B cell (primary cell): Measurements from ENCODE around the gene LARP4.

ENCODE experiments used
- CTCF ChIP-seq: fragments of 200-600 bp; IDR thresholded peaks from one replicate; pipeline ENCODE4 v1.8.0; 2022; ENCODE audit warnings: antibody characterized with exemption, mild to moderate bottlenecking
- EZH2 ChIP-seq: IDR thresholded peaks from 2 replicates; pipeline ENCODE4 v1.6.1; 2012; ENCODE audit warnings: borderline replicate concordance, low read depth, mild to moderate bottlenecking, moderate library complexity, low read length; ENCODE audit not compliant: insufficient read depth, poor library complexity, severe bottlenecking

- no peak for TF ChIP-seq EZH2
- no peak for TF ChIP-seq CTCF
Observed at GRCh38 chr12:50402264-50403000, 1.7 kb downstream of the LARP4 start.
